Cardiac fibroblast (primary cell): Measurements from ENCODE around the gene PRDM13.

Source experiments
- DNase-seq, 2 donors: peaks; one replicate each; pipeline versions ENCODE4 v3.0.0 to v3.0.0-alpha.2; 2010; ENCODE audit warnings: low read depth in 2 of 2
- H3K4me3 ChIP-seq, 2 donors: replicated peaks in 1 of 2; 1 replicate in 1 of 2; 2 replicates in 1 of 2; pipeline ENCODE4 v1.5.1; 2011; ENCODE audit warnings: low read depth in 2 of 2, low read length in 2 of 2, mild to moderate bottlenecking in 2 of 2, moderate library complexity in 1 of 2
- CTCF ChIP-seq: IDR thresholded peaks from one replicate; pipeline ENCODE4 v1.5.1; 2011; ENCODE audit warnings: low read depth, mild to moderate bottlenecking, low read length, inconsistent platforms

PRDM13 gene

GRCh38 chr6:99575544-99576227 is 30.9 kb upstream of the PRDM13 start:
- DNase-seq, result no peak
- TF ChIP-seq CTCF, result no peak
- H3K4me3 ChIP-seq, result no peak overlapping the region

DNA sequence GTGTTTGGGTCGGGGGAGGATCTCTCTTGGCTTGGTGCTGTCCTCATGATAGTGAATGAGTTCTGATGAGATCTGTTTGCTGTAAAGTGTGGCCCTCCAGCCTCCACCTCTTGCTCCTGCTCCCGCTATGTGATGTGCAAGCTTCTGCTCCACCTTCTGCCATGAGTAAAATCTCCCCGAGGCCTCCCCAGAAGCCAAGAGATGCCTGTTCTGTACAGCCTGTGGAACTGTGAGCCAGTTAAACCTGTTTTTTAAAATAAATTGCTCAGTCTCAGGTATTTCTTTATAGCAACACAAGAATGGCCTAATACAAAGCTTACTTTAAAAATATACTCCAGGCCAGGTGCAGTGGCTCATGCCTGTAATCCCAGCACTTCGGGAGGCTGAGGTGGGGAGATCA is 26.9 kb upstream of the PRDM13 start:
- H3K4me3 ChIP-seq, result no peak overlapping the region
- DNase-seq, result no peak
- TF ChIP-seq CTCF, result no peak

DNA sequence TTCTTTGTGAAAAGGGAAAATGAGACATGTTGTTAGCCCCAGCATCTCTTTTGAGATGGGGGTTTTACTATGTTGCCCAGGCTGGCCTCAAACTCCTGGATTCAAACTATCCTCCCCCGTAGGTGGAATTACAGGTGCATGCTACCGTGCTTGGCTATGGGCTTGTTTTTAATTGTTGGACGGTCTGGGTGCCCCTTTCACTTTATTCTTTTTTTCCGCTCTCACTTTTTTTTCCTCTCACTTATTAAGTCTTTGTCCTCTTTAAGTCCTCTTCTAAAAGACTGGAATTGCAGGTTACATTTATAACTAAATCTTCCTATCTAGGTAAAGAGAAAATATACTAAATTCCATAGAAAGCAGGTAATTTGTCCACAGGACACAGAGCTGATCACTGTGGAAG is 18.8 kb upstream of the PRDM13 start:
- TF ChIP-seq CTCF, result no peak
- no peak overlapping the region for H3K4me3 ChIP-seq
- no peak for DNase-seq

DNA sequence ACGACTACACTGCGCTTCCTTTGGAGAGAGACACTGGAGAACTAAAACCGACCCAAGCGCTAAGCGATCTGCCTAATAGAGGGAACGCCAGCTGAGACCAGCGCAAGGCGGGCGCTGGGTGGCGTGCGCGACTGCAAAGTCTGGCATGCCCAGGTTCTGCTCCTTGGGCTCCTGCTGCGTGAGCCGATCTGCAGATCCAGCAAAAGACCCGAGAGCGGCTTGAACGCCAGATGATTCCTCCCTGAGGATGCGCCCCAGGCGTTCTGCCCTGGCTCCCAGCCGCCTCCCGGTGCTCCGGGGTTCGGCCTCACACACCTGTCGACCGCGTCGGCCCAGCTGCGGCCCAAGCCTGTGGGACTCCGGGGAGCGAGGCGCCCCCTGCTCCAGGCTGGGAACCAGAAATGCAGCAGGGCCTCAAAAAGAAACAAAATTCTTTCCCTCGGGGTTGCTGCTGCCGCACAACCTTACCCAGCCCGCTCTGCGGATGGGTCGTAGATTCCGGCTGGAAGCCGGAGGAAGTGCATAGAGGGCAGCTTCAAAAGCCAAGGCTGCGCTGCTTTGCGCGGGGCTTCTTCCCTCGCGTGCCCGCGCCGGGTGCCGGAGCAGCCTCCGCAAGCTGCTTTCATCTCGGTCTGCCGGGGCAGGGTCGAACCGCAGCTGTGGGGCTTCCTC is 17.9 kb upstream of the PRDM13 start:
- H3K4me3 ChIP-seq, result peak overlapping the region; percentile 39 to 49
- peak; percentile 42 for TF ChIP-seq CTCF
- DNase-seq, result peak; percentile 61 to 77

- DNase-seq, result no peak
- no peak for TF ChIP-seq CTCF
- H3K4me3 ChIP-seq, result peak overlapping the region; percentile 39 to 49
These were observed 17.4 kb upstream of the PRDM13 start for GRCh38 chr6:99589290-99589672.

- no peak overlapping the region for H3K4me3 ChIP-seq
- no peak for TF ChIP-seq CTCF
- no peak for DNase-seq
These were observed 16.6 kb upstream of the PRDM13 start for GRCh38 chr6:99589907-99590493.
